HEK293 (cell line): ENCODE data around the gene RGS19.

Experiments used
- CTCF ChIA-PET: fragments of 350-600 bp; formaldehyde crosslinking; extraction: SDS; loops from one replicate; lab custom pipeline; 2021; ENCODE audit warnings: antibody characterized with exemption; lab: Yijun Ruan, JAX
- POLR2A ChIA-PET: fragments of 300-600 bp; formaldehyde crosslinking; extraction: SDS; loops from one replicate; lab custom pipeline; 2020; ENCODE audit warnings: antibody characterized with exemption, inconsistent platforms; lab: Yijun Ruan, JAX
- H3K27ac ChIP-seq: fragments of 200-500 bp; sonication (Bioruptor generic); 2 replicates; pipeline ENCODE4 v1.5.1; 2014; ENCODE audit warnings: low read depth, low read length, control low read depth, inconsistent platforms; ENCODE audit errors: extremely low read depth
- H3K36me3 ChIP-seq, 2 experiments: fragments of 200-500 bp in 1 of 2; sonication (Bioruptor generic) in 1 of 2; 1 replicate in 1 of 2; 2 replicates in 1 of 2; pipeline ENCODE4 v1.5.1; 2014 to 2017; ENCODE audit warnings: inconsistent platforms in 2 of 2, low read length in 2 of 2; ENCODE audit not compliant: control insufficient read depth in 2 of 2, insufficient read depth in 1 of 2
- H3K4me1 ChIP-seq: fragments of 200-500 bp; sonication (Bioruptor generic); 2 replicates; pipeline ENCODE4 v1.5.1; 2014; ENCODE audit warnings: mild to moderate bottlenecking, low read length, inconsistent platforms; ENCODE audit not compliant: control insufficient read depth, insufficient read depth
- H3K4me3 ChIP-seq: 2 replicates; pipeline ENCODE4 v1.5.1; 2011; ENCODE audit warnings: low read depth, mild to moderate bottlenecking, control low read depth, low read length, moderate library complexity
- H3K9me3 ChIP-seq: fragments of 200-500 bp; sonication (Bioruptor generic); 2 replicates; pipeline ENCODE4 v1.5.1; 2014; ENCODE audit warnings: low read depth, low read length, inconsistent platforms; ENCODE audit not compliant: control insufficient read depth, insufficient read depth
- GLIS2 ChIP-seq: fragments of 450-650 bp; formaldehyde crosslinking; IDR thresholded peaks from 2 replicates; pipeline ENCODE4 v1.5.1; 2016; ENCODE audit warnings: missing biosample characterization, missing genetic modification characterization
- MZF1 ChIP-seq: fragments of 450-650 bp; formaldehyde crosslinking; IDR thresholded peaks from 2 replicates; pipeline ENCODE4 v1.5.1; 2017; ENCODE audit warnings: missing biosample characterization, missing genetic modification characterization, borderline replicate concordance
- SCRT1 ChIP-seq: fragments of 450-650 bp; formaldehyde crosslinking; IDR thresholded peaks from 2 replicates; pipeline ENCODE4 v1.5.1; 2016; ENCODE audit warnings: missing biosample characterization, missing genetic modification characterization, borderline replicate concordance
- SCRT2 ChIP-seq: fragments of 450-650 bp; formaldehyde crosslinking; IDR thresholded peaks from 2 replicates; pipeline ENCODE4 v1.5.1; 2016; ENCODE audit warnings: missing biosample characterization, missing genetic modification characterization
- WT1 ChIP-seq: fragments of 450-650 bp; formaldehyde crosslinking; IDR thresholded peaks from 2 replicates; pipeline ENCODE4 v1.5.1; 2016; ENCODE audit warnings: missing biosample characterization, missing genetic modification characterization
- ZBTB1 ChIP-seq: fragments of 450-650 bp; formaldehyde crosslinking; IDR thresholded peaks from 2 replicates; pipeline ENCODE4 v1.5.1; 2016; ENCODE audit warnings: missing biosample characterization, missing genetic modification characterization
- ZBTB48 ChIP-seq: fragments of 450-650 bp; formaldehyde crosslinking; IDR thresholded peaks from 2 replicates; pipeline ENCODE4 v1.5.1; 2016; ENCODE audit warnings: missing biosample characterization, missing genetic modification characterization
- ZBTB7A ChIP-seq: fragments of 450-650 bp; formaldehyde crosslinking; IDR thresholded peaks from 2 replicates; pipeline ENCODE4 v1.5.1; 2016; ENCODE audit warnings: low read depth, missing biosample characterization, missing genetic modification characterization
- ZFP3 ChIP-seq: fragments of 450-650 bp; formaldehyde crosslinking; IDR thresholded peaks from 2 replicates; pipeline ENCODE4 v1.5.1; 2016; ENCODE audit warnings: low read depth, missing biosample characterization, missing genetic modification characterization
- ZIC2 ChIP-seq: fragments of 450-650 bp; formaldehyde crosslinking; IDR thresholded peaks from 2 replicates; pipeline ENCODE4 v1.5.1; 2016; ENCODE audit warnings: missing biosample characterization, missing genetic modification characterization
- ZNF211 ChIP-seq: fragments of 450-650 bp; formaldehyde crosslinking; IDR thresholded peaks from 2 replicates; pipeline ENCODE4 v1.5.1; 2016; ENCODE audit warnings: low read depth, missing biosample characterization, missing genetic modification characterization
- ZNF24 ChIP-seq: fragments of 450-650 bp; formaldehyde crosslinking; IDR thresholded peaks from 2 replicates; pipeline ENCODE4 v1.5.1; 2016; ENCODE audit warnings: missing biosample characterization, missing genetic modification characterization
- ZNF654 ChIP-seq: fragments of 450-650 bp; formaldehyde crosslinking; IDR thresholded peaks from 2 replicates; pipeline ENCODE4 v1.5.1; 2016; ENCODE audit warnings: low read depth, missing biosample characterization, missing genetic modification characterization
- TF ChIP-seq, protein P1 (sequence below): fragments of 450-650 bp; formaldehyde crosslinking; IDR thresholded peaks from 2 replicates; pipeline ENCODE4 v1.5.1; 2016; ENCODE audit warnings: missing biosample characterization, missing genetic modification characterization
- TF ChIP-seq, protein P2 (sequence below): fragments of 450-650 bp; formaldehyde crosslinking; IDR thresholded peaks from 2 replicates; pipeline ENCODE4 v1.5.1; 2016; ENCODE audit warnings: missing biosample characterization, missing genetic modification characterization, borderline replicate concordance

The RGS19 gene

DNA sequence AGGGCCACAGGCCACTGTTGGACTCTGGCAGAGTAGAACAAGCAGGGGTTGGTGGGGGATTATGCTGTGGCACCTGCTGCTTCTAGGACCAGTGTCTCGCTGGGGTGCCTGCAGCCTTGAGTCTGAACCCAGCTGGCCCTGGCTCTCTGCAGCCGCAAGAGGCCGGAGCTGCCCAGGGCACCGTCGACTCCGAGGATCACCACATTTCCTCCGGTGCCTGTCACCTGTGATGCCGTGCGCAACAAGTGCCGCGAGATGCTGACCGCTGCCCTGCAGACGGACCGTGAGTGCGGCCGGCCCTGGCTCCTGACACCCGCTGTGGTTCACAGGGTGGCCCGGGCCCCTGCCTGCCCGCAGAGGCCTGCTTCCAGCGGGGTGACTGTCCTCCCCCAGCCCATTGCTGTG, 10.1 kb downstream of the RGS19 start:
- H3K4me1 ChIP-seq: no peaks in the 10 kb centered on the region

DNA sequence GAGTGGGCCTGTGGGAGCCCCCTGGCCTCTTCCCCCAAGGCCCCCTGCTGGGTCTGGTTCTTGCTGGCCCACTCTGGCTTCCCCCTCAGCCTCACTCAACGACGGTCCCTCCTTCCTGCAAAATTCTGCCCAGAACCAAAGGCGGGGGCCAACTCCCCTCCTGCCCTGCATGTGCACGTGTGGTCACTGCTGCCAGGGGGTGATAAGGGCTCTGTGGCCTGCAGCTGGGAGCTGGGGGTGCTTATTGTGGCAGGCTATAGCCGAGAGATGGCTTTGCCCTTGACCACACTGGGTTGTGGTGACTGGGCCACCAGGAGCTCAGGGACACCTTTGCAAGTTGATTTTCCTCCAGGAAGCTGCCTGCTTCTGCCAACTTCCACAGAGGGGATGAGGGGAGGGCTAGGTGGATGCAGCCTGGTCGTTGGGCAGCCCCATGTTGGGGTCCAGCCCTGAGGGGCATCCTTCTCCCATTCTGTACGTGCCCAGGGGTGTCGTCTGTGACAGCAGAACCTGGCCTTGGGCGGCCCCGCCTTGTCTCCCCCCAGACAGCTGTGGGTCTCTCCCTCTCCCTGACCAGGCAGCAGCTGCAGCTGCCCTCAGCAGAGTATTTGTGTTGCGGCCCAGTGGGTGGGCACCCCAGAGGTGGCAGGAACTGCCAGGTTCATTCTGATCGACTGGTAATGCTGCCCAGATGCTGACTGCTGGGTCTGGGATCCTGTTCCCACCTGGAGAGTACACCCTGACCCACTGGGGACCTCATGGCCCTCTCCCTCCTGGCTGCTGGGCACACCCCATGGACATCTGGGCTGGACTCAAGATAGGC, 10.7 kb downstream of the RGS19 start:
- peaks cover 0 to 15% of the 10 kb centered on the region in 2 experiments; a peak in 1 of 3 replicates for H3K36me3 ChIP-seq
- ChIA-PET CTCF (interaction anchor here (0.8 kb wide), 1 partner anchor 68 kb away, joined by 4 read pairs; no protein-coding TSS in a partner anchor), POLR2A (interaction anchor here (0.6 to 1.2 kb wide), 2 partner anchors 30 to 48 kb away, joined by 3 to 5 read pairs; no protein-coding TSS in a partner anchor)

More for the DNA sequence above, 10.1 kb downstream of the RGS19 start:
- peaks cover 0 to 21% of the 10 kb centered on the region in 2 experiments; a peak in 1 of 3 replicates for H3K36me3 ChIP-seq
- POLR2A ChIA-PET: interaction anchor here (0.6 to 1.2 kb wide), 2 partner anchors 30 to 48 kb away, joined by 3 to 5 read pairs; no protein-coding TSS in a partner anchor
- no peaks in the 10 kb centered on the region for H3K9me3 ChIP-seq
- H3K4me3 ChIP-seq: no peak overlapping the region
- CTCF ChIA-PET: interaction anchor here (0.6 to 1.7 kb wide), 5 partner anchors 9 to 359 kb away, joined by 3 to 6 read pairs (median 4); no protein-coding TSS in a partner anchor
- H3K27ac ChIP-seq: no peak overlapping the region
- TF ChIP-seq MZF1 (tag by site-specific recombination) (no peak), WT1 (tag by site-specific recombination) (no peak), SCRT2 (tag by site-specific recombination) (peak; percentile 93), ZNF211 (no peak), SCRT1 (tag by site-specific recombination) (peak; percentile 80), ZNF24 (tag by site-specific recombination) (no peak), ZBTB7A (tag by site-specific recombination) (no peak), ZBTB1 (tag by site-specific recombination) (no peak), ZBTB48 (no peak), ZFP3 (tag by site-specific recombination) (no peak), GLIS2 (no peak), ZNF654 (no peak)
- TF ChIP-seq, protein P1, sequence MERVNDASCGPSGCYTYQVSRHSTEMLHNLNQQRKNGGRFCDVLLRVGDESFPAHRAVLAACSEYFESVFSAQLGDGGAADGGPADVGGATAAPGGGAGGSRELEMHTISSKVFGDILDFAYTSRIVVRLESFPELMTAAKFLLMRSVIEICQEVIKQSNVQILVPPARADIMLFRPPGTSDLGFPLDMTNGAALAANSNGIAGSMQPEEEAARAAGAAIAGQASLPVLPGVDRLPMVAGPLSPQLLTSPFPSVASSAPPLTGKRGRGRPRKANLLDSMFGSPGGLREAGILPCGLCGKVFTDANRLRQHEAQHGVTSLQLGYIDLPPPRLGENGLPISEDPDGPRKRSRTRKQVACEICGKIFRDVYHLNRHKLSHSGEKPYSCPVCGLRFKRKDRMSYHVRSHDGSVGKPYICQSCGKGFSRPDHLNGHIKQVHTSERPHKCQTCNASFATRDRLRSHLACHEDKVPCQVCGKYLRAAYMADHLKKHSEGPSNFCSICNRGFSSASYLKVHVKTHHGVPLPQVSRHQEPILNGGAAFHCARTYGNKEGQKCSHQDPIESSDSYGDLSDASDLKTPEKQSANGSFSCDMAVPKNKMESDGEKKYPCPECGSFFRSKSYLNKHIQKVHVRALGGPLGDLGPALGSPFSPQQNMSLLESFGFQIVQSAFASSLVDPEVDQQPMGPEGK: no peak

More for the DNA sequence above, 10.7 kb downstream of the RGS19 start:
- Histone ChIP-seq H3K9me3 (no peaks in the 10 kb centered on the region), H3K4me1 (no peaks in the 10 kb centered on the region), H3K4me3 (no peak overlapping the region), H3K27ac (no peak overlapping the region)
- TF ChIP-seq GLIS2 (peak; percentile 57), ZIC2 (tag by site-specific recombination) (peak; percentile 75; the same call in 1 of the 2 replicates)
- TF ChIP-seq, protein P2, sequence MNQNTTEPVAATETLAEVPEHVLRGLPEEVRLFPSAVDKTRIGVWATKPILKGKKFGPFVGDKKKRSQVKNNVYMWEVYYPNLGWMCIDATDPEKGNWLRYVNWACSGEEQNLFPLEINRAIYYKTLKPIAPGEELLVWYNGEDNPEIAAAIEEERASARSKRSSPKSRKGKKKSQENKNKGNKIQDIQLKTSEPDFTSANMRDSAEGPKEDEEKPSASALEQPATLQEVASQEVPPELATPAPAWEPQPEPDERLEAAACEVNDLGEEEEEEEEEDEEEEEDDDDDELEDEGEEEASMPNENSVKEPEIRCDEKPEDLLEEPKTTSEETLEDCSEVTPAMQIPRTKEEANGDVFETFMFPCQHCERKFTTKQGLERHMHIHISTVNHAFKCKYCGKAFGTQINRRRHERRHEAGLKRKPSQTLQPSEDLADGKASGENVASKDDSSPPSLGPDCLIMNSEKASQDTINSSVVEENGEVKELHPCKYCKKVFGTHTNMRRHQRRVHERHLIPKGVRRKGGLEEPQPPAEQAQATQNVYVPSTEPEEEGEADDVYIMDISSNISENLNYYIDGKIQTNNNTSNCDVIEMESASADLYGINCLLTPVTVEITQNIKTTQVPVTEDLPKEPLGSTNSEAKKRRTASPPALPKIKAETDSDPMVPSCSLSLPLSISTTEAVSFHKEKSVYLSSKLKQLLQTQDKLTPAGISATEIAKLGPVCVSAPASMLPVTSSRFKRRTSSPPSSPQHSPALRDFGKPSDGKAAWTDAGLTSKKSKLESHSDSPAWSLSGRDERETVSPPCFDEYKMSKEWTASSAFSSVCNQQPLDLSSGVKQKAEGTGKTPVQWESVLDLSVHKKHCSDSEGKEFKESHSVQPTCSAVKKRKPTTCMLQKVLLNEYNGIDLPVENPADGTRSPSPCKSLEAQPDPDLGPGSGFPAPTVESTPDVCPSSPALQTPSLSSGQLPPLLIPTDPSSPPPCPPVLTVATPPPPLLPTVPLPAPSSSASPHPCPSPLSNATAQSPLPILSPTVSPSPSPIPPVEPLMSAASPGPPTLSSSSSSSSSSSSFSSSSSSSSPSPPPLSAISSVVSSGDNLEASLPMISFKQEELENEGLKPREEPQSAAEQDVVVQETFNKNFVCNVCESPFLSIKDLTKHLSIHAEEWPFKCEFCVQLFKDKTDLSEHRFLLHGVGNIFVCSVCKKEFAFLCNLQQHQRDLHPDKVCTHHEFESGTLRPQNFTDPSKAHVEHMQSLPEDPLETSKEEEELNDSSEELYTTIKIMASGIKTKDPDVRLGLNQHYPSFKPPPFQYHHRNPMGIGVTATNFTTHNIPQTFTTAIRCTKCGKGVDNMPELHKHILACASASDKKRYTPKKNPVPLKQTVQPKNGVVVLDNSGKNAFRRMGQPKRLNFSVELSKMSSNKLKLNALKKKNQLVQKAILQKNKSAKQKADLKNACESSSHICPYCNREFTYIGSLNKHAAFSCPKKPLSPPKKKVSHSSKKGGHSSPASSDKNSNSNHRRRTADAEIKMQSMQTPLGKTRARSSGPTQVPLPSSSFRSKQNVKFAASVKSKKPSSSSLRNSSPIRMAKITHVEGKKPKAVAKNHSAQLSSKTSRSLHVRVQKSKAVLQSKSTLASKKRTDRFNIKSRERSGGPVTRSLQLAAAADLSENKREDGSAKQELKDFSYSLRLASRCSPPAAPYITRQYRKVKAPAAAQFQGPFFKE (tag by site-specific recombination): no peak
